ENCODE data around the gene EXOC1. TPM values are rescaled to one million over a fixed set of nuclear protein-coding genes. Genes with fewer than 3 reads are reported as not detected.

EXOC1 gene
- polyA plus RNA-seq, 1 experiment, result 11.6 TPM

- DNase-seq (ENCODE audit: low read depth), result no peak
- ChIA-PET POLR2A (no interaction called here), CTCF (no interaction called here)
- TF ChIP-seq CTCF (IDR thresholded peaks at IDR 0.05; ENCODE audit: insufficient read depth, low read depth, low read length), result no peak
- no peak overlapping the region for H3K4me3 ChIP-seq (ENCODE audit: low read depth, low read length)
- H3K27me3 ChIP-seq (ENCODE audit: control insufficient read depth, insufficient read depth, low read length), result no peaks in the 10 kb centered on the region
- peaks cover 1% of the 10 kb centered on the region; the same call in 1 of the 2 replicates for H3K36me3 ChIP-seq (ENCODE audit: control insufficient read depth, insufficient read depth, low read length)
Observed at GRCh38 chr4:55910140-55910539, 56.7 kb downstream of the EXOC1 start.

GRCh38 chr4:55912249-55912648, 58.8 kb downstream of the EXOC1 start:
- H3K4me3 ChIP-seq (ENCODE audit: low read depth, low read length), result no peak overlapping the region
- TF ChIP-seq CTCF (IDR thresholded peaks at IDR 0.05; ENCODE audit: insufficient read depth, low read depth, low read length), result no peak
- POLR2A ChIA-PET, result no interaction called here
- no peaks in the 10 kb centered on the region for H3K27me3 ChIP-seq (ENCODE audit: control insufficient read depth, insufficient read depth, low read length)
- no peaks in the 10 kb centered on the region for H3K36me3 ChIP-seq (ENCODE audit: control insufficient read depth, insufficient read depth, low read length)
- DNase-seq (ENCODE audit: low read depth), result no peak
- CTCF ChIA-PET, result interaction anchor here (1.1 kb wide), 1 partner anchor 9 kb away, joined by 3 read pairs; no protein-coding TSS in a partner anchor

GRCh38 chr4:55920571-55920970, 67.1 kb downstream of the EXOC1 start:
- no peak for TF ChIP-seq CTCF (IDR thresholded peaks at IDR 0.05; ENCODE audit: insufficient read depth, low read depth, low read length)

GRCh38 chr4:55921093-55921492, 67.6 kb downstream of the EXOC1 start:
- Histone ChIP-seq H3K36me3 (ENCODE audit: control insufficient read depth, insufficient read depth, low read length) (no peaks in the 10 kb centered on the region), H3K4me3 (ENCODE audit: low read depth, low read length) (no peak overlapping the region), H3K27me3 (ENCODE audit: control insufficient read depth, insufficient read depth, low read length) (no peaks in the 10 kb centered on the region)
- CTCF ChIA-PET, result interaction anchor here (0.8 to 1.2 kb wide), 2 partner anchors 28 to 69 kb away, joined by 4 to 6 read pairs; partner anchors contain the start of gene CEP135
- DNase-seq (ENCODE audit: low read depth), result no peak
- no peak for TF ChIP-seq CTCF (IDR thresholded peaks at IDR 0.05; ENCODE audit: insufficient read depth, low read depth, low read length)
- POLR2A ChIA-PET, result no interaction called here

More at GRCh38 chr4:55920571-55920970, 67.1 kb downstream of the EXOC1 start:
- H3K27me3 ChIP-seq (ENCODE audit: control insufficient read depth, insufficient read depth, low read length), result no peaks in the 10 kb centered on the region
- H3K36me3 ChIP-seq (ENCODE audit: control insufficient read depth, insufficient read depth, low read length), result no peaks in the 10 kb centered on the region
- POLR2A ChIA-PET, result no interaction called here
- CTCF ChIA-PET, result interaction anchor here (1.2 kb wide), 1 partner anchor 70 kb away, joined by 6 read pairs; no protein-coding TSS in a partner anchor
- DNase-seq (ENCODE audit: low read depth), result no peak
- H3K4me3 ChIP-seq (ENCODE audit: low read depth, low read length), result no peak overlapping the region

- no peaks in the 10 kb centered on the region; the same call in 1 of the 2 replicates for H3K27me3 ChIP-seq (ENCODE audit: control insufficient read depth, insufficient read depth, low read length)
- no peaks in the 10 kb centered on the region for H3K36me3 ChIP-seq (ENCODE audit: control insufficient read depth, insufficient read depth, low read length)
- ChIA-PET CTCF (no interaction called here), POLR2A (no interaction called here)
- TF ChIP-seq CTCF (IDR thresholded peaks at IDR 0.05; ENCODE audit: insufficient read depth, low read depth, low read length), result no peak
- H3K4me3 ChIP-seq (ENCODE audit: low read depth, low read length), result no peak overlapping the region
- no peak for DNase-seq (ENCODE audit: low read depth)
Observed at GRCh38 chr4:55925241-55925640, 71.8 kb downstream of the EXOC1 start.

All from BJ (cell line).